Cardiac fibroblast (primary cell): ENCODE measurements around the gene VPS72.

Experiments
- DNase-seq, 2 donors: peaks; one replicate each; pipeline versions ENCODE4 v3.0.0 to v3.0.0-alpha.2; 2010; ENCODE audit warnings: low read depth in 2 of 2
- H3K4me3 ChIP-seq, 2 donors: replicated peaks in 1 of 2; 1 replicate in 1 of 2; 2 replicates in 1 of 2; pipeline ENCODE4 v1.5.1; 2011; ENCODE audit warnings: low read depth in 2 of 2, low read length in 2 of 2, mild to moderate bottlenecking in 2 of 2, moderate library complexity in 1 of 2
- CTCF ChIP-seq: IDR thresholded peaks from one replicate; pipeline ENCODE4 v1.5.1; 2011; ENCODE audit warnings: low read depth, mild to moderate bottlenecking, low read length, inconsistent platforms

VPS72 gene

GRCh38 chr1:151184211-151184610 lies 5.8 kb downstream of the VPS72 start:
- no peak for DNase-seq
- no peak for TF ChIP-seq CTCF
- no peak overlapping the region for H3K4me3 ChIP-seq

DNA sequence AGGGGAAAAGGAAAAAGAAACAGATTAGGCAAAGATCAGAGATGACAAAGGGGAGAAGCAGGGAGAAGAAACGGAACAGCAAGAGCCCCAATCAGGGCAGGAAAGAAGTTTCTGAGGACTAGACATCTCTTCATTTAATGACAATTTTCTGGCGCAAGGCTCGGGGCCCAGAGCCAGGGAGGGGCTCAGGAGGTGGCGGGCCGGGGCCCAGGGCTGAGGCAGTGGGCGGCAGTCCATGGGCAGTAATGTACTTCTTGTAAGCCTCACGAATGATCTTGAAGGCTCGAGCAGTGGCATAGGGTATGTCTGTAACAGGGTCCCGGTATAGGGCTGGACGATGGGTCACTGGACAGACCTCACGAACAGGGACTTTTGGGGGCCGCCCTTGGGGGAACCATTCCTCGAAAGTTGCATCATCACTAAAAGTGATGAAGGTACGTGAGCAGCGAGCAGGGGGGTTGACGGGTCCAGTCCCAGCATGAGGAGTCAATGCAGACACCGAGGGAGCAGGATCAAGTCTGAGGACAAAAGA lies 13.4 kb downstream of the VPS72 start:
- no peak for DNase-seq
- TF ChIP-seq CTCF, result no peak
- no peak overlapping the region for H3K4me3 ChIP-seq

DNA sequence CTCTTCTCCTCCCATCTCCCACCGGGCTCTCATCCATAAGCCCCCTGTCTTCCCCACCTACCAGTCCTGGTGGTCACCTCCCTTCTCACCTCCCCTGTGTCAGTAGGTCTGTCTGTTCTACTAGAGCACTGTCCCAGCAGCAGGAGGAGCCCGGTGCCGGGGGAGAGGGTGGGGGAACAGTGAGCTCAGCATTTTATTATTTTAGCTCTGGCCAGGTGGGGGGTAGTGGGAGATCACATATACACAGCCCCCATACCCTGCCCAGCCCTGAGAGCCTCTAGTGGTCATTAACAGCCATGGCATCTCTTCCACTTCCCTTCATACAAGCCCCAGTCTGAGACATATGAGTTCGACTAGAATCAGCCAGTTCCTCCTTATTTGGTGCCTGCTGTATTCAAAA lies 14.1 kb downstream of the VPS72 start, which contains the start of gene TMOD4:
TMOD4 (minus strand) TSS at position 119 of the 400 bp plus-strand sequence. CDS start 1,106 bp downstream, outside the sequence.
- peak; percentile 65 for TF ChIP-seq CTCF
- DNase-seq, result peak; percentile 27 to 30

DNA sequence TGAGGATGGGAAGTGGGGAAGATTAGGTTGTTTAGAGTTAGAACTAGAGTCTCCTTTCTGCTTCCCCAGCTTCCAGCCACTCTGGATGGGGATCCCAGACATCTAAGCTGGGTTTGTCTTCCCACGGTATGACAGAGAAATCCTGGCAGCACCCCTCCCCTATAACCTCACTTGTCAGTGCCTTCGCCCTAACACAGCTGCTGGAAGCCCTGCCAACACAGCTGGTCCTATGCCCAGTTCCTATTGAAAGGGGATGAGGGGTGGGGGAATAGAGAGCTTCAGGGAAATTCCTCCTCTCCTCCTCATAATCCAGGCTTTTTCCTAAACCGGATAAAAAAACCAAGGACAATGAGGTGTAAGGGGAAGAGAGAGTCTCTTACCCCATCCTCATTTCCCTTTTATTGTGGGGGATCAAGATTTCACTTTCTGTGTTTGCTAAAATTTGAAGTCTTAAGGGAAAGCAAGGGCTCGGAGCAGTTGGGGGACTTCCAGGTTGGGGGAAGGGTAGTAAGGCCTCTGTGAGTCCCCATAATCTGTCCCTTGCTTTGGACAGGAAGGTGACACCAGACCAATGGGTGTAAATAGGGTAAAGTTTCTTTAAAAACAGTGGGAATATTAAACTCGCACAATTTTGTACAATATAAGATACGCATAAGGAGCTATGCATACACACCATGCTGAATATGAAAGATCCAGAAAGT lies 14.8 kb downstream of the VPS72 start:
- H3K4me3 ChIP-seq, result no peak overlapping the region
- no peak for TF ChIP-seq CTCF
- peak in 1 of 2 donors; percentile 63 for DNase-seq

More for the DNA sequence above, 14.1 kb downstream of the VPS72 start, which contains the start of gene TMOD4:
- H3K4me3 ChIP-seq, result no peak within 1 kb of the TSS

DNA sequence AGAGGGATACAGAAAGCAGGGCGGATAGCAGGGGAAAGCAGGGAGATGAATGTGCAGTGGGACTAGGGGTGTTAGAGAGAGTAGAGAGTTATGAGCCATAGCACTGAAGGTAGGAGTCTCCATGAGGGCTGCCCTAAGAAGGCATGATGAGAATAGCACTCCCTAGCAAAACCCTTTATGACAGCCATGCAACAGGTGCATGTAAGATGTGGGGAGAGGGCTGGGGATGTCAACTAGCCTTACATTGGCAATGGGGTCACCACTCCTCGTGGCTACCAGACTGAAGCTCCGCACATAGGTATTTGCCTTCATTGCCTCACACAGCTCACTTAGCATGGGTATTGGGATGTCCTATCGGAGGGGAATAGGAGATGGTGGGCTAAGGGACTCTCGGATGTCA lies 18.8 kb downstream of the VPS72 start:
- H3K4me3 ChIP-seq, result no peak overlapping the region
- TF ChIP-seq CTCF, result no peak
- no peak for DNase-seq

DNA sequence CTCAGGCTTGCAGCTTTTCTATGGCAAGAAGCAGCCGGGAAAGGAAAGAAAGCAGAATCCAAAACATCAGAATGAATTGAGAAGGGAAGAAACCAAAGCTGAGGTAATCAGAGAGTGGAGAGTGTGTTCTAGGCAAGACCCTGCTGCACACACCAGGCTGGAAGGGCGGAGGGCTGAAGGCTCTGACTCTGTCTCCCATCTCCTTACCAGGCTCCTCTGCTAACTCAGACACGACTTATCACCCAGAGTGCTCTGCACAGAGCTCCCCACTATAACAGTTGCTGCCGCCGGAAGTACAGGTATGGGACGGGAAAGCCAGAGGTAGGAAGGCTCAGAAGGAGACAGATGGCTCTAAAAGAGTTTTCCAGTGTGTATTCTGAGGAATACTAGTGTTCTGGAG lies 22.9 kb downstream of the VPS72 start:
- peak overlapping the region in 1 of 2 donors; percentile 67 for H3K4me3 ChIP-seq
- no peak for TF ChIP-seq CTCF

DNA sequence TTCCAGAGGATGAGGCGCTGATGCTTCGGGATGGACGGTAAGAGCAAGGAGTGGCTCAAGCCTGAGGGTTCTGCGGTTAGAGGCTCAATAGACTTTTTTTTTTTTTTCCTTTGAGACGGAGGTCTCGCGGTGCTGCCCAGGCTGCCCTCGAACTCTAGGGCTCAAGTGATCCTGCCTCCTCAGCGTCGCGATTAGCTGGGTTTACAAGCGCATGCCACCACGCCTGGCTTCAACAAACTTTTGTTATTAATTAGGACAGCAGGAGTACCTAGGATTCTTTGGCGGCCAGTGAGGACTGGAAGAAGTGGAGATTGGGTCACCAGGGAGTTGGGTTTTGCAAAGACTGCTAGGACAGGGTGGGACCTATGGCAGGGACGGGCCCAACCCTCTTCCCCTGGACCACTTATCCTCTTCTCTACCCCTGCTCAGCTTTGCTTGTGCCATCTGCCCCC lies 23.5 kb downstream of the VPS72 start:
- H3K4me3 ChIP-seq, result peak overlapping the region; percentile 67 to 88
- TF ChIP-seq CTCF, result no peak
- peak; percentile 61 to 71 for DNase-seq

More for the DNA sequence above, 22.9 kb downstream of the VPS72 start:
- no peak for DNase-seq
